GM10847 (cell line): ENCODE results near the gene DOCK10.

ENCODE experiments used
- POLR2A ChIP-seq: IDR thresholded peaks from 2 replicates; pipeline ENCODE4 v1.6.1; 2011; ENCODE audit not compliant: insufficient read length; ENCODE audit errors: extremely low read depth

DOCK10 gene

DNA sequence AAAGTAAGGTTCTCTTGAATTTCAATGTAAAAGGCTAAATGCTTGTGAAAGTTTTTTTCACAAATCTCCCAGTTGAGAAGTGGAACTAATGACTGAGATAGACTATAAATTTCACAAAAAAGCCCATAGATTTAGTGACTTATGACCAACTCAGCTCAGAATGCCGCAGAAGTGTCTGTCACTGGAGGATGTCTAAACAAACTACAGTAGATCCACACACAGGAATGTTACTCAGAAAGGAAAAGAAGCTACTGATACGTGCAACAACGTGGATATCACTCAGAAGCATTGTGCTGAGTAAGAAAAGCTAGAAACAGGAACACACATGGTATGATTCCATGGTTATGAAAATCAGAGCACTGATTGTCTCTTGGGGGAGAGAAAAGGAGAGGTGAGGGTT, 151.9 kb downstream of the DOCK10 start:
- no peak for TF ChIP-seq POLR2A

DNA sequence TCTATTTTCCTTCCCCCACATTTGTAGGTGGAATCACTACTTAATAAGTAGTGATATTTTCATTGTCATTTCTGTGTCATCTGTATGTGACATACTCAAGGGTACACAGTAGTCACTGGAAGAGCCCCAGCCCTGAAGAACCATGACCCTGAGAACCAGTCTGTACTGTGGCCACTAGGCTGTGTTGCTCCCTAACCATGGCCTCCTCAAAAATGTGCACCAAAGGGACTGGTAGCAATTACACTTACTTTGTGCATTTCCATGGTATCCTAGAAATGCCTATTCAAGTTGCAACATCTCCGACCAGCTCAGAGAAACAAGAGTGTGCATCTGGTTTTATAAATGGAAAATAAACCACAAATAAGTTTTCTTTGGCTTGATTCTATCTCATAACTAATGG, 155.1 kb downstream of the DOCK10 start:
- no peak for TF ChIP-seq POLR2A

DNA sequence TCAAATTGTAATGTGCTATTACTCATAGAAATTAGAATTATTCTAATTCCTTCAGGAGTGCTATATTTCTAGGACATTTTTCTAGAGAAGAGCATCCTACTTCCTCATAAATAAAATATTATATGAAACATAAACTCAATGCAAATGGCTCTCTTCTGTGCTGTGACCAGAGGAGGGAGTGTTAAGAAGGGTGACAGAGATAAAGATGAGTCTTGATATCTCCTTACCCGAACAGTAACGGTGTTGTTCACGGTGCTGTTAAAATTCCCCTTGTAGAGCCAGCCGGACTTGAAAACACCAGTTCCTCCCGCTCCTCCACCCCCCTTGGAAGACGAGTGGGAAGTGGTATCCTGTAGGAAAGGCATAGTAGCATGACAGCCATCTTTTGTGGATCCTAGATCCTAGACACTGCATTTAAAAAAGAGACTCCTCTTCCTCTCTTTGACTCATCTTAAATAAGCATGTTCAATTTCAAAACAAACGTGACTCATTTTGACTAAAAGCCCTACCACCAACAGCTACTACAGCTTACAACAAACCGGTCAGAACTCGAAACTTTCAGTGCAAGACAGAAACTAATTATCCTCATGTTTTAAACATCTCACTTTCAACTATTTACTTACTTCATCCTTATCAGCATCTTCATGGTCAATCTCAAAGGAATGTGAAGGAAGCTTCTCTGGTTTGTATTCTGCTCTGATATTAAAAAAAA, 156.3 kb downstream of the DOCK10 start:
- no peak for TF ChIP-seq POLR2A

DNA sequence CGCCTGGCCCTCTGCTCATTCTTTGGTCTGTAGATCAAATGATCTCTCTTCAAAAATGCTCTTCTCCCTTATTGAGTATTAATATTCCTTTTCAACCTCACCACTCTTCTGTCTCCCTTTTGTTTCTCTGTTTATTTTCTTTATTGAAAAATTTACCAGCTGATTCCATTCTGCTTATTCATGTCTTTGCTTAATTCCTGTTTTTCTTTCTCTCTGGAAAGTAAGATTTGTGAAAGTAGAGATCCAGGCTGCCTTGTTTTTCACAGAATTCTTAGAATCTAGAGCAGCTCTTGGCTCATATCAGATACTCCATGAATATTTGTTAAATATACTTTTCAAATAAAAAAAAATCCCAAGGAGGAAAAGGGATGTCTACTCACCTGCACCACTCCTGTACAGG, 157.0 kb downstream of the DOCK10 start:
- TF ChIP-seq POLR2A, result no peak

DNA sequence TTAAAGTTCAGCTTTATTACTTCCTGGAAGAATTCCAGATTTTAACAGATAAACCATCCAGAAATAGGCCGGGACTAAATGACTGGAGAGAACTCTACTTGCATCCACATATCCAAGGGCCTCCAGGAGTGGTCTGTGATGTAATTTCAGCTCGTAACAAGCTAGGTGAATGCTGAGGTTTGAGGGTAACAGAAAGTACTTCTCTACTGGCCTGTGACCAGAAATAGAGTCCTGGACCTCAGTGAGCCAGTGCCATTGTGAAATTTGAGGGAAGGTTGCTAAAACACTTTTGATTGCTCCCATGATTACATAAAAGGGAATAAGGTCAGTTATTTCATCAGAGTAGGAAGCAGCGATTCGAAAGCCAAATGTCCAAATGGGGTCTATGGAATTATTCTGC, 158.1 kb downstream of the DOCK10 start:
- no peak for TF ChIP-seq POLR2A

DNA sequence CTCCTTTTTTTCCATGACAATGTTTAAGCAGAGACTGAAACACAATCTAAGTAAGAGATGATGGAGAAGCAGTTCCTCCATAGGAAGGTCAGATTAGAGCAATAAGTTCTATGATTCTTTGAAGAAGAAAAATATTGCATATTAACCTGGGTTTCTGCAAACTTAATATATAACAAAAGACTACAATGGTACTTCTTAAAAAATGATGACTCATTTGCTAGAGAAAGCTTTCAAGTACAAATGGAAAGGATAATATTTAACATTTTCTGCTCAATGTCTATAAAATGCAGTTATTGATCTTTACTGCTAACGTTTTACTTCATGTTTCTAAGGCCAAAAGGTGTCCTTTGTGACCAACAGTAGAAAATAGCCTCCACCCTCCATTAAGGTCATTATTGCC, 158.6 kb downstream of the DOCK10 start:
- no peak for TF ChIP-seq POLR2A

DNA sequence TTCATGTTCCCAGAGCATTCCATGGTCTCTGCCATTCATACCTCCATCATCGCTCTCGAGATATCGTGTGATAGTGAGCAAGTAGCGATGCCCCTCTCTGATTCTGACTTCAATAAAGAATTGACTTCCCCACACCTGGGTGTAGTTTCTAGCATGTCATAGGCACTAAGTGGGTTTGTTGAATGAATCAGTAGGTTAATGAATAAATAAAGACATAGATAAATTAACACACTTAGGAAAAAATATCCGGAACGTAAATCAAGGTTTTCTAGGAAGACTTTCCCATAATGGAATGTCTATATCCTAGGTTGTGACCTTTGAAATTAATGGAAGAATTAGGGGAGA, 159.1 kb downstream of the DOCK10 start:
- no peak for TF ChIP-seq POLR2A

DNA sequence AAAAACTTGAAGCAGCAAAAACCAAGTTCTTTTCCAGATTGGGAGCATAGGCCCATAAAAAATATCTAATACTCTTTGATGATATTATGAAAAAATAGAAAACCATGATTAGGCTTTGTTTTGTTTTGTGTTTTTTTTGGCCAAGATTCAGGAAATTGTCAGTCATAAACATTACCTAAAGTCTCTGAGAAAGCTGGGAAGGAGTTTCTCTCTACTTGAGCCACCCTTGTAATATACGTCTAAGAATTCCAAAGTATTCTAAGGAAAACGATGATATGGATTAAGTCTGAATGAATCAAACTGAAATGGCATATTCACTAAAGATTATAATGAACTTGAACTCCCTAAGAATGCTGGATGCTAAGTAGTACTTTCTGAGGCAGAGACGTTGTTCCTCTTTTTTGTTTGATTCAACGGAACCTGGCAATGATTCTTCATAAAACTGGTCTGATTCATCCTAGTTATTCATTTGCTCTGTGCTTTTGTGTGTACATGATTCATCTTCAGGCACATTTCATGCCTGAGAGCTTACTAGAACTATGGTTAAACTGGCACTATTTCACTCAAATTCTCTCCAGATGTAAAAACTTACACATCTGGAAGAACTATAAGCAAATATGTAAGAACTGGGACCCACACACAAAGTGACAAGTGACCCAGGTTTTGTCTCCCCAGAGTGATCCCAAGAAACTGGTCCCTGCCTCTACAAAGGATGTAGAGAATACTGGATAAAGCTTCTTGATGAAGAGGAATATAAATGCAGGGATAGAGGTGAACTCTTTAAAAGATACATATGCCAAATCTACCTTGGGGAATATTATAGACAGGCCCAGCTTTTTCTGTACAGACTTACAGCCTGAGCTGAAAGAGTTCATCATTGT, 159.7 kb downstream of the DOCK10 start:
- no peak for TF ChIP-seq POLR2A

DNA sequence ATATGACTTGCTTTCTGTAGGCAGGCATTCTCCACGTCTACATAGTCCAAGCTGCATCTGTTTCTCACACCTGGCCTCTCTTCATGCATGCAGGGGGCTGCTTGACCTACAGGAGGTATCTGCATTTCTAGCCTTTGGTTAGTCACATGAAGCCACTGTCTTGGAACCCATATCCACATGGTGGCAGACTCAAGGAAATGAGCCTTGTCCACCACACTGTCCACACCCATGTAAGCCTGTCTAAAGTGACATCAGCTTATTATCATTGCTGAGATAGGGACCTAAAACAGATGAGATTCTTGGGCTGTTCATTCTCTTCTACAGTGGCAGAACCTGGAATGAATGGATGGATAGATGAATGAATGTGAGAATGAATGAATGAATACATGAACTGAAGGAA, 160.4 kb downstream of the DOCK10 start:
- no peak for TF ChIP-seq POLR2A

DNA sequence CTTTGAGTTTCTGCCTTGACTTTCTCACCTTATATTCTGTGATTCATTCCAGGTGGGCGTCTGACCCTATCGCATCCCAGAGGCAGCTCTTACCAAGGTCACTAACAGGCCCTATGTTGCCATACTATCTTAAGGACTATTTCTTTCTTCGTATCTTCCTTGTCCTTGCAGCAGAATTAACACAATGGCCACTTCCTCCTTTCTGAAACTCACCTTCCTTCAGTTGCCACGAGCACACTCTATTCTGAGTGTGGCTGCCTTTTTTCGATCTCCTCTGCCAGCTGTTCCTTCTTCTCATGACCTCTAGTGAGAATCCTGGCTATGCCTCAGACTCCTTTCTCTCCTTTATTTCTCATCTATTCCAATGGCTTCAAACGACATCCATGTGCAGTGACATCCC, 165.7 kb downstream of the DOCK10 start:
- no peak for TF ChIP-seq POLR2A

DNA sequence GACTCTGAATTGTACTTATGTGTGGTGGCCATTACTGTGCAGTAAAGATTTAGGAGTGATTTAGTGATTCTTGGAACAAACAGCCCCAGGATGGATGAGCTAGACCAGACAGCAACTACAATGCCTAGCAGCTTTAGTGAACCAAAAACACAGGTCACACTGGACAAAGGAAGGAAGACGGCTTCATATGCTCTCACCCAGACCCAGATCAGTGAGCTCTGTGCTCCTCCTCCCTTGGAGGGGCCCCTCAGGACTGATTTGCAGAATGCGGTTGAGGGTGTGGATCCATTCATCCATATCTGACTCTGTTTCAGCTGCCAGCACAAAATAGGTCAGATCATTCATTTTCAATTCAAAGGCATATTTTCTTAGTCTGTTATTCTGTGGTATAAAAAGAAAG, 166.4 kb downstream of the DOCK10 start:
- no peak for TF ChIP-seq POLR2A

DNA sequence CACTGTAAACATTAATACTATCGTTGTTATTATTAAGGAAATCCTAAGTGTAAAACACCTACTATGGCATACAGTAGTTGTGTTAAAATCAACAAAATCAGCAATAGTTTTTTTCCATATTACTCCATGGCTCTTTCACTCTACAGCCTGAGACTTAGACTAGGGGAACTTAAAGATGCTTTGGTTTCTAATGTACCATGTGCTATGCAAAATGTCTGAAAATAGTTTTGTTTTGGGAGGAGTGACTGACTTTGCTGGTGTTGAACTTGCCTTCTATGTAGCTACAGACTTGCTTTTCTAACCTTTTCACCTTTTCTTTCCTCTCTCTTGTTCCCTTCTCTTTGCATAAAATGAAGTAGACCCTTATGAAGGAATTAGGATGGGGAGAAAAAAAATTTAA, 167.1 kb downstream of the DOCK10 start:
- TF ChIP-seq POLR2A, result no peak

DNA sequence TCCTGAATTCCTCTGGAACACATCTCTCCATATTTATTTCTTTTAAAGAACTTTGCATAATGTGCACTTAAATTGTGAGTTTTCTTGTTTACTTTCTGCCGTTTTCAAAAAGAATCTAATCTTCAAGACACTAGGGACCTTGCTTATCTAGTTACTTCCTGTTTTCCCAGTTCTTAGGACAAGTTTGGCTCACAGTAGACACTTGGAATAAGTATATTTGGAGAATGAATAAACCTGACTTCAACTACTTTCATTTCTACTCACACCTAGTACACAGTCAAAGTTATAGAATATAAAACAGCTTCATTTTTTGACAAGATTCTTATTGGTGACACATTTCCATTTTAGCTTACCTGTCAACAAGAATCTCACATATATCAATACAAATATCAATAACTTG, 170.5 kb downstream of the DOCK10 start:
- no peak for TF ChIP-seq POLR2A

DNA sequence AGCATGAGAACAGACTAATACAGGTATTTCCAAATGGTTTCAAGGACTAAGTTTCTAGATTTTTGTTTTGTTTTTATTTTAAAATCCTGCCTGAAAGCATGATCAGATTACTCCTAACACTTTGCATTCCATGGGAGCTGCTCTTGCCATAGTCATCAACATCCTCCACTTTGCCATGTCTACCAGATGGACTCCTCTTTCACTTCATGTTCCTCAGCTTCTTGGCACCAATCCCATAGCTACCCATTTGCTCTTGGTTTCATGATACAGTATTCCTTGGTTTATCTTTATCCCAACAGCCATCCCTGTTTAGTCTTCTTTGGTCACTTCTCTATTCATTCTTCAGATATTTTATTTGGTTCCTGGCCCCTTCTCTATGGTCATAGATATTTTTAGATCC, 171.9 kb downstream of the DOCK10 start:
- no peak for TF ChIP-seq POLR2A

DNA sequence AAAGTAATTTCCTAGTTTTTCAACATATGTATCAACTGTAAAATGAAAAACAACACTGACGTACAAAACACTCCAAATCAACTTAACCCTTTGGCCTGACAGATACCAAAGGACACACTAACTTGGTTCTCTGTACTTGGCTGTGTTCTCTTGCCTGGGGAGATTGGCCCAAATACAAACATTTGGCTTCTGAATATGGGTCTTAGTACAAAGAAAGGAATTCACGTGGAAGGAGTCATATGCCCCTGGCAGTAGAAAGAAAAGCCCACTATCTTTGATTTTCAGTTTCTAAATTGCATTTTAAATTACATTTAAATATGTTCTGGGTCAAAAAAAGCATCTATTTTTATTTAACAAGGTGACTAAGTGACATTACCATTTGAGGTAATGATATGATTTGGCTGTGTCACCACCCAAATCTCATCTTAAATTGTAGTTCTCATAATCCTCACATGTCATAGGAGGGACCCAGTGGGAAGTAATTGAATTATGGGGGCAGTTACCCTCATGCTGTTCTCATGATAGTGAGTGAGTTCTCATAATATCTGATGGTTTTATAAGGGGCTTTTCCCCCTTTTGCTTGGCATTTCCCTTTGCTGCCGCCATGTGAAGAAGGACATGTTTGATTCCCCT, 172.6 kb downstream of the DOCK10 start:
- no peak for TF ChIP-seq POLR2A

DNA sequence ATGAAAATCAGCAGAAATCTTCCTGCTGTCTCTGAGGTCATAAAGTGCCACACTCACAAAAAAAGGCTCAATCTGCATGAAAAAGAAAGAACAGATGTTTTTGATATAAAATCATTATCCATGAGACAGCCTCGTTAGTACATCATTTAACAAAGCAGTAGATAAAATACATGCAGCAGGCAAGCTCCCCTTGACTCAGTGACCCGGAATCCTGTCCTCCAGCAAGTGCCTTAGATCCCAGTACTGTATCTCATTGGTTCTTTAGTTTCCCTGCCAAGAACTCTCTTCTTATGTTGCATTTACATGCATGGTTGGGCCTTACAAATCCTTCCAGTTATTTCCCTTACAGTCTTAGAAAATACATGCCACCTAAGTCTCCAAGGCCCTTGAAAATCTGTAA, 177.3 kb downstream of the DOCK10 start:
- no peak for TF ChIP-seq POLR2A

DNA sequence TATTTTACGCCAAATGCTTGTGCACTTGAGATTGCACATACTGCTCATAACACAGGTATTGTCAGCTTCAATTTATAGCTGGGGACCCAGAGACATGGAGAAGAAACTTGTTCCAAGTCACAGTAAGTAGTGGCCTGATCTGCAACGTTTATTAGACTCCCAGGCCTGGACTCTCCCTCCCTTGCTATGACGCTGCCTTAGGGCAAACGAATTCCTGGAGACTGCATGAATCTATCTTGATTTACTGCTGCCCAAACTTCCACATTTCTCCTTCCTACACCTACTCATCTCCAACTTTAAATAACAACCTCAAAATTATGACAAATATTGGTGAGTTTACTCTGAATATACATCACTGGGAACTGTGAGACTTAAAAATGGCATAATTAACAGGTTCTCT, 181.0 kb downstream of the DOCK10 start:
- no peak for TF ChIP-seq POLR2A

DNA sequence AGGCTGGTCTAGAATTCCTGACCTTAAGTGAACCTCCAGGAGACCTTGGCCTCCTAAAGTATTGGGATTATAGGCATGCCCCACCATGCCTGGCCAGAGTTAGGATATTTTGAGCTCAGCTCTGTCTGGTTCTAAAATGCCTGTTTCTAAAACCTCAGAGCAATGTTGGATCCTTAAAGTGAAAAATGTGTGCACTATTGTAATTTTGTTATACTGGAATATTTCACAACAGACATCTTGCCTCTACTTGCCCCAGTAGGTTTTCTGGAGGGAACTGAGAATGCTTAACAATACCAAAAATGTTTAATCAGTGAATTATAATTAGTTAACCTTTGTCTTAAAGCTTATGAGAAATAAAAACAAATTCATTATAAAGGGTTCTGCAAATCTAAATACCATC, 181.5 kb downstream of the DOCK10 start:
- no peak for TF ChIP-seq POLR2A
